ENCODE results near the gene KASH5.
A peak's percentile ranks its signal among the peaks of the same experiment; 100 is the strongest.

KASH5 gene

GRCh38 chr19:49421039-49421877 lies 33.2 kb downstream of the KASH5 start:
- DNase-seq (ENCODE audit: low read depth in 3 of 3): peak in 2 of 3 experiments; percentile 13 to 55

GRCh38 chr19:49421878-49422202 lies 33.8 kb downstream of the KASH5 start:
- DNase-seq (ENCODE audit: low read depth in 3 of 3): no peak

DNA sequence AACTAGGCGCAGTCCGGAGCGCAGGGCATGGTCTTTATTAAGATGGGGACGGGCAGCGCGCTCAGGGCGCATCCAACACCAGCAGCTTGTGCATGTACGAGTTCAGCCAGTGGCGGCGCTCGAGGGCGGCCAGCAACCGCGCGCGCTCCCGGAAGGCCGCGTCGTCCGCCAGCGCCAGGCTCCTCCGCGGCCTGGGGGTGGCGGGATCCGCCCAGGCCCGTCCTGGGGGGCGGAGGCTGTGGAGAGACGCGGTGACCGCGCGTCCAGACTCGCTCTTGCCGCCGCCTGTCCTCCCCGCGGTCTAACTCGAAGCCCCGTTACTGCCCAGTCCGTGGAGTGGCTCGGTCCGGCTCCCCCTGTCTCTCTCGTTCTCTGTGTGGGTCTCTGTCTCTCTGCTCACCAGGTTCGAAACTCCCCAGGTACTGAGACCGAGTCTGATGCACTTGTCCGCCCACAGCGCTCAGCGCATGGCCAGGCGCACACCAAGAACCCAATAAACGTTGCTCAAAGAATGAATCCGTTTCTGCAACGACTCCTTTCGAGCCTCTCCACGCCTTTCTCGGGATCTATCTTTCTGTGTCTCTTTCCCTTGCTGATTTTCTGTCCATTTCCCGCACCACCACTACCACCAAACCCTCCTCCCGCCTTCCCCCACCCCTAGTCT lies 34.5 kb downstream of the KASH5 start:
- peak in 1 of 3 experiments; percentile 49 for DNase-seq (ENCODE audit: low read depth in 3 of 3)

DNA sequence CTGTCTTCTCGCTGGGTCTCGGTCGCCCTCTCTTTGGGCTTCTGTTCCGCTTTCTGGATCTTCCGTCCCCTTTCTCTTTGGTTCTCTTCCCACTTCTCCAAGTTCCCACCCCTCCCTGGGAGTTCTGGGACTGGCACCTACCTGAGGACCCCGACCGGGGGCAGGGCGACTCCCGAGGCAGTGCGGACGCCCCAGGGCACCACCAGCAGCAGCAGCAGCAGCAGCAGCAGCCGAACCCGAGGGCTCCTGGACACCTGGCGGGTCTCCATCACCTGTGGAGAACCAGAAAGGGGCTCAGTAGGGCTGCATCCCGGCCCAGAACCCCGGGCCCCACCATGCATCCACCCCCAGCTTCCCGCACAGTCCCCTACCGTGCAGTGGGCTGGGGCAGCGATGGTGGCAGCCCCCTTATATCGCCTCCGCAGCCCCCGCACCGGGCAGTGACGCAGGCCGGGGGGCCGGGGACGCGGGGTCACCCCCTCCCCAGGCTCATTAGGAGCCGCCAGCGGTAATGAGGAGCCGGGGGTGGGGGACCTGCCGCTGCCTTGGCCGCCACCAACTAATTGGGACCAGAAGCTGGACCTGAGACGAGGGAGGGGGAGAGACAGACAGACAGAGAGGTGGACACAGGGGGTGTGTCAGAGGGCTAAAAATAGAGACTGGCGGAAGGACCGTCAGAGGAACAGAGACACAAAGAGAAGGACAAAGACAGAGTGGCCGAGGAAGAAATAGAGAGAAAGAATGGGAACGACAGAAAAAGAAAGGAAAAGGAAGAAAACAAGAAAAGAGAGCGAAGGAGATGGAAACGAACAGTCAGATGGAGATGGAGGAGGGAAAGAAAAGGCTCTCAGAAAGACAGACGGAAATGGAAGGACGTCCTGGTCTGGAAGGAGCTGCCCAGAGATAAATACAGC lies 35.3 kb downstream of the KASH5 start, which contains the start of gene PTH2:
Gene PTH2, minus strand, starts transcription at position 371 of the 914 bp plus-strand sequence. Its CDS starts 102 bp downstream, at position 269.
- no peak for DNase-seq (ENCODE audit: low read depth in 3 of 3)

DNA sequence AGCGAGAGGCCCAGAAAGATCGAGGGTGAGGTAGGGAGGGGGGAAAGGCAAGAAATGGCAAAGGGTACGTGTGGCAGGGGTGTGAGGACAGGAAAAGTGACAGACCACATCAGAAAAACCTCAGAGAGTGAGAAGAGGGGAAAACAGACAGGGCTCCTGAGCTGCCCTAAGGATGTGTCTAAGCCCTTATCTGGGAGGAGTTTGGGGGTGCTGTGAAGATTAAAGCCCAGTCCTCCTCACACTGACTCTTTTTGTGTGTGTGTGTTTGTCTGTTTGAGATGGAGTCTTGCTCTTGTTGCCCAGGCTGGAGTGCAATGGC lies 35.9 kb downstream of the KASH5 start:
- DNase-seq (ENCODE audit: low read depth in 3 of 3): no peak

GRCh38 chr19:49425178-49425577 lies 37.1 kb downstream of the KASH5 start, which contains the start of gene GFY:
GFY (plus strand) TSS chr19:49425388; CDS start chr19:49426431, 1,043 bp downstream.
- no peak for DNase-seq (ENCODE audit: low read depth in 3 of 3)

DNA sequence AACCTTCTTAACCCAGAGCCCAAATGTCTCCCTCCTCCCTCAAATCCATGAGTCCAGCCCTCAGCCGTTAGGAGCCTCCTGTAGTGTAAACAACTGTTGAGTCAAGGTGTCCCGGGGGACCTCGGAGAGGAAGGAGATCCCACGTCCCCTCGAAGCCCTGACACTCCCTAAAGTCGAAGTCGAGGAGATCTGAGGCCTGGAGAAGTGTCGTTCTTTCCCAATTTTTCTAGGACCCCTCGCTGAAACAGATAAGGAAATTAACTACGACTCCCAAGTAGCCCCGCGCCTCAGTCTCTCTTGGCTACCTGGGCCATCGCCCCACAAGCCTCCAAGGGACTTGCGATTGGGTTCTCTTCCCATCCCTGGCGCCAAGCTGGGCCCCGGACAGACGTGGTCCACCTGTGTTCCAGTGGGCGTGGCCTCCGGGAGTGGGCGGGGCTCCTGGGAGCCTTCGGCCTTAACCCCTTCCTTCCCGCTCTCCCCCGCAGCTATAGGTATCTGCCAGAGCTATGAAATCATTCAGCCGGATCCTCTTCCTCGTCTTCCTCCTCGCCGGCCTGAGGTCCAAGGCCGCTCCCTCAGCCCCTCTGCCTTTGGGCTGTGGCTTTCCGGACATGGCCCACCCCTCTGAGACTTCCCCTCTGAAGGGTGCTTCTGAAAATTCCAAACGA lies 38.0 kb downstream of the KASH5 start:
- DNase-seq (ENCODE audit: low read depth in 3 of 3): peak in 1 of 3 experiments; percentile 46

DNA sequence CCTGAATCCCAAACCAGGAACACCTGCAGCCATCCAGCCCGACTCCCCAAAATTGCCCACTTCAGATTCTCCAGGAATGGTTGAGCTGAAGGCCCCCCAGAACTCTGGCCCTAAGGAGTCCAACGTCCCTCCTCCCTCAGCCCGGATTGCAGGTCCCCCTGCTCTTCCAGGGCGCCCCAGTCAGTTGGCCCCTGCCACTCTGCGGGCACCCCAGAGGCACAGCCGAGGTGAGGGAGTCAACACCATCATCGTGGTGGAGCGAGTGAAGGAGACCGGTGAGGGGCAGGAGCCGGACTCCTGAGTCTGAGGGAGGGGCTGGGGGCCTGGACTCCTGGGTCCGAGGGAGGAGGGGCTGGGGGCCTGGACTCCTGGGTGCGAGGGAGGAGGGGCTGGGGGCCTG lies 39.3 kb downstream of the KASH5 start:
- DNase-seq (ENCODE audit: low read depth in 3 of 3): no peak

- no peak for DNase-seq (ENCODE audit: low read depth in 3 of 3)
Observed at GRCh38 chr19:49427855-49428546, 40.0 kb downstream of the KASH5 start.

DNA sequence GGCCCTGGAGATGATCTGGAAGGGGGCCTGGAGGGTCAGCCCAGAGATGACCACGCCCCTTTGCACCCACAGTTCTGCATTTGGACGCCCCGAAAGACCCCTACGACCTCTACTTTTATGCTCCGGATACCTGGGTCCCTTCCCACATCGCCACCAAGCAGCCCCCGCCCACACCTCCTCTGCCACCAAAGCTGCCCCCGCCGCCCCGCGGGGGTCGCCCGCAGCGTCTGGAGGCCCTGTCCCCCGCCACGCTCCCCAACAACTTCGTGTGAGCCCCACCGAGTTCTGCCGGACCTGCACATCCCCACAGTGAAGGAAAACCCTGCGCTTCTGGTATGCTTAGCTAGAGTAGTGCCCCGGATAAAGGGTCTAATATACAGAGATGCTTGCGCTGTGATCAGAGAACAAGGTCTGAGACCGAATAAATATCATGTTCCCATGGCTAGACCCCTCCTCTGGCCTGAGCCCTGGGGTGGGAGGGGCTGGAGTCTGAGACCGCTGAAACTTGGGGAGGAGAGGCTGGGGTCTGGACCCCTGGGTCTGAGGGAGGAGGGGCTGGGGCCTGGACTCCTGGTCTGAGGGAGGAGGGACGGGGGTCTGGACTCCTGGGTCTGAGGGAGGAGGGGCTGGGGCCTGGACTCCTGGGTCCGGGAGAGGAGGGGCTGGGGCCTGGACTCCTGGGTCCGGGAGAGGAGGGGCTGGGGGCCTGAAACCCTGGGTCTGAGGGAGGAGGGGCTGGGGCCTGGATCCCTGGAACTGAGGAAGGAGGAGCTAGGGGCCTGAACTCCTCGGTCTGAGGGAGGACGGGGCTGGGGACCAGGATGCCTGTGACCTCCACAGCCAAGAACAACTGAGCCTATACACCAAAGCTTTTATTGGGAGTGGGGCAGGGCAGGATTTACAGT lies 40.8 kb downstream of the KASH5 start:
- DNase-seq (ENCODE audit: low read depth in 3 of 3): no peak

- no peak for DNase-seq (ENCODE audit: low read depth in 3 of 3)
Observed at GRCh38 chr19:49430172-49430677, 42.2 kb downstream of the KASH5 start.

DNA sequence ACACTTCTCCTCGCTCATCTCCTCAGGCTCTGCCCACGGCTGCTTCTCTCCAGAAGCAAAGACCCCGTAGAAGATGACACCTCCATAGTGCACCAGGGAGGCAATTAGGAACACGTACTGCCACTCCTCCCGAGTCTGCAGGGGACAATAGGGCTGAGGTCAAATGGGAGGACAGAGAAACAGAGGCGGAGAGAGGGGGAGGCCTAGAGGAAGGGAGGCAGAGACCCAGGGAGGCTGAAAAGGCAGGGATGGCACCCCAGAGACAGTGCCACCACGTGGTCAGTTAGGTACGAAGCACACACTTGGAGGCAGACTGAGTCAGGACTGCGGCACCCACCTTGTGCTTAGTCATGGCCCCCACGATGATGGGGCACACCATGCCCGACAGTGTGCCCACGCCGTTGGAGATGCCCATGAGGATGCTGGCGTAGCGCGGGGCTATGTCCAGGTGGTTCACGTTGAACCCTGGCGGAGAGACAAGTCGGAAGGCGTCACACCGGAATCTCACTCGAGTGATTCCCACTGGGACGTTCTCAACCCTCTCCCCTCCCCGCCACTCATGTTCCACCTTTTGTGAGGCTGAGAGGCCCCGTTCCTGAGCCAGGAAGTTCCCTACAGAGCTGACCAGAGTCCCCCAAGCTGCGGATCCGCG lies 42.8 kb downstream of the KASH5 start:
- DNase-seq (ENCODE audit: low read depth in 3 of 3): peak in 1 of 3 experiments; percentile 36

- DNase-seq (ENCODE audit: low read depth in 3 of 3): peak in 1 of 3 experiments; percentile 34
Observed at GRCh38 chr19:49431330-49431749, 43.3 kb downstream of the KASH5 start.

GRCh38 chr19:49432141-49433073 lies 44.4 kb downstream of the KASH5 start:
- peak in 1 of 3 experiments; percentile 23 for DNase-seq (ENCODE audit: low read depth in 3 of 3)

DNA sequence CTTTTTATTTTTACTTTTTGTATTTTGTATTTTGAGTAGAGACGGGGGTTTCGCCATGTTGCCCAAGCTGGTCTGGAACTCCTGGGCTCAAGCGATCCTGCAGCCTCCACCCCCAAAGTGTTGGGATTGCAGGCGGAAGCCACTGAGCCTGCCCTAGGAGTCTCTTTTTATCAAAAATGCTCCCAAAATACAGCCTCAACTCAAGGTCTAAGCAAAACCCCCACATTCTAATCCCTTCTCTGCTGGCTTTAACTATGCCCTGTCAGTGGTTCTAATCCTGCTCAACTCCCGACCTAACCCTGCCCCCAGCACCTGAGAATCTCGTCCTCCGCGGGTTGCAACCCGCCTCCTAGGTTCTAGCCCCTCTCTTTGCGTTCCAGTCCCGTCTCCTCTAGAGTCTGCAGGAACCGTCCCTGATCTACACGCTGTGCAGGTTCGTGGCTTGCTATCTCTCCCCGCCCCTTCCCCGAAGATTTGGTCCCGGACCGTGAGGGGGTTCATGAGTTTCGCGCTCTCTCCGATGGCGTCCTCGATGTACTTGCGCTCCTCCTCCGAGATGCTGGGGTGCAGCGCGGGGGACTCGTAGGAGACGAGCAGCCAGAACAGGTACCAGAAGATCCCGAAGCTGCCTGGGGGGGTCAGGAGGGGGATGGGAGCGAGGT lies 45.3 kb downstream of the KASH5 start:
- no peak for DNase-seq (ENCODE audit: low read depth in 3 of 3)

DNA sequence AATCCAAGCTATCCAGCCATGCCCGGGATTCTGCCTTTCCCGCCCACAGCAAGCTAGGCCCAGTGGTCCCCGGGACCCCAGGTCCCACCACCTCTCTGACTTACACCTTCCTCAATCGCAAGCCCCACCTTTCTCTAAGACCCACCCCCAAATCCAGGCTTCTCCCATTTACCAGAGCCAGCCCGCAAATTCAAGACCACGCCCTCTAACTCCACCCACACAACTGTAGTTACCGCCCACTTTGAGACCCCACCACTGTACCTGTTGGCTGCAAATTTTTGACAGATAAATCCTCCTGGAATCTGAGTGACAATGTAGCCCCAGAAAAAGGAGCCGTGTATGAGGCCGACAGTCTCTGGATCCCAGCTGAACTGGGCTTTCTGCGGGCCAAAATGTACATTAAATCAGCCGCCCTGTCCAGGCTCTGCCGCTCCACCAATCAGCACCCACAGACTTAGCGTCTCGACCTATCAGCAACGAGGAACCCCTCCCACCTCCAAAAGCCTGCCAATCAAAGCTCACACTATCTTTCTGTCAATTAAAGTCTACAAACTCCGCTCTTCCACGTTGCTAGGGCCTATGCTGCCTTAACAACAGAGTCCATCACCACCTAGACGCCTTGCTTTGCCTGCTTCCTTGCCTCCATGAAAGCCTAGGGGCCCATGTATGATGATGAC lies 47.0 kb downstream of the KASH5 start:
- no peak for DNase-seq (ENCODE audit: low read depth in 3 of 3)

DNA sequence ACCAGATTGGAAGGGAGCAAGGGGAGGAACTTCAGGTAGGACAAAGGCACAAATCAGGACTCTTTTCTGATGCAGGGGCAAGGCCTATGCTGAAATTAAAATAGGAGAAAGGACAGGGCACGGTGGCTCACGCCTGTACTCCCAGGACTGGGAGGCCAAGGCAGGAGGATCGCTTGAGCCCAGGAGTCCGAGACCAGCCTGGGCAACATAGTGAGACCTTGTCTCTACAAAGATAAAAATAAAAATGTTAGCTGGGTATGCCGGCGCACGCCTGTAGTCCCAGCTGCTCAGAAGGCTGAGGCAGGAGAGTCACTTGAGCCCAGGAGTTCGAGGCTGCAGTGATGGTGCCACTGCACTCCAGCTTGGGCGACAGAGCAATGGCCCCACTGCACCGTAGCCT lies 47.6 kb downstream of the KASH5 start:
- DNase-seq (ENCODE audit: low read depth in 3 of 3): no peak

Data from stimulated activated CD4-positive, alpha-beta T cell treated with anti-CD3 and anti-CD28 coated beads, TNF-alpha, amount 100 ng/mL, for 24 hours (primary cell).